GF-D8 (cell line): ENCODE results near the gene GFOD1.
"Not testable (repeated sequence)": the region's sequence is repeated elsewhere in the genome, so short reads cannot be mapped to it uniquely, and the experiment has no call there.

ENCODE experiments used
- DNase-seq: peaks from one replicate; lab custom pipeline; 2025; lab: John Stamatoyannopoulos, UW

Gene GFOD1

DNA sequence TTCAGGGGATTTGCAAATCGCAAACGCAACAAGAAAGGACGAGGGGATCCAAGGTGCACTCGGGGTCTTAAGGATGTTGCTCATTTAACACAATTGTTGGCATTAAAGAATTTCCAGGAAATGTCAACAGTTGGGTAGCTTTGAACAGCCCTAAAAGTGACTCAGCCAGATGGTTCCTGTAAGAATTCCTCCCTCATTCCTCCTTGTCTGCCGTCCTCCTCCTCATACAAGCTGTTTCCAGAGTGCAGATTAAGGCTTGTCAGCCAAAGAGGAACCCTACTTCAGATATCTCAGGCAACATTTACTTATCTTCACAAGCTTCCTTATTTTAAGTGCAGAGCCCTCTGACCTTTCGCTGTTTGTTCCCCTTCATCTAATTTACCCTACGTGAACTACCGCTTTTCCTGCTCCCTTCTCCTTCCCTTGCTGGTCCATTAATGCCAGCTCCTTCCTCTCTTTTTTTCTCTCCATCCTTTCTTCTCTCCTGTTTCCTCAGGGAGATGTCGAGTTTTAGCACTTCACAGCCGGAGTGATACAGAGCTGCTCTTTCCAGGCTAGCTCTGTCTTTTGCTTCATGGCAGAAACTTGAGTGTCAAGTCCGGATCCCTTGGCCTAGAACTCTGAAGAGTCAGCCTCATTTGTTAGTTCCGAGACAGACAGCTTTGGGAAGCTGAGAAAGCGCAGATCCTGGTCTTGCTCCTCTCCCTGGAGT, 132.9 kb downstream of the GFOD1 start:
- peak; percentile 85 for DNase-seq

DNA sequence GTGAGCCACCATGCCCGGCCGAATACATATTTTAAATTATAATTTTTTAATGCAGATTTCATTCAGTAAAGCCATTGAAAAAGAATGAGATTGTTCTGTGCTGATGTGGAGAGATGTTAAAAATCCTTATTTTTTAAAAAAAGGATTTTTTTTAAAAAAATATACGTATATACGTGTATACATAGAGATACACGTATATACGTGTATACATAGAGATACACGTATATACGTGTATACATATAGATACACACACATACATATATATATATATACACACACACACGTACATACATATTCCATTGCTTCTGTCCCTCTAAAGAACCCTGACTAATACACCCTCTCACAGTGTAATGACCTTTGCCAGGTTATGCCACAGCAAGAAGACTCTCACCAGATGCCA, 135.2 kb downstream of the GFOD1 start:
- DNase-seq = no peak

DNA sequence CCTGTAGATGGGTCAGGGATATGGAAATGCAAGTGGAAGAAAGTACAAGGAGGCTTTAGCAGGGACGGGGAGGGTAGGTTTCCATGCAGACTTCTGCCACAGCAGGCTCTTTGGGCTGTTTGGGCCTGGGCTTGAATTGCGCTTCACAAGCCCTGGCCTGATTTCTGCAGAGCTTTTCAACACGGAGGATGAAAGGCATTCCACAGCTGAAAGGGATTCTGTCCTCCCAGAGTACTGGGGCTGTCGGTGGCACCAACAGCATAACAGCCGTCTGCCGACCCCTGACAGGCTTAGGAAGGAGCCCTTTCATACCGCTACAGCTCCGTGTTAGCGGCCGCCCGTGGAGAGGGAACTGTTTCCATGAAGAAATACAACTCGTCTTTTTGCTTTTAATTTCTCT, 136.1 kb downstream of the GFOD1 start:
- DNase-seq = no peak

GRCh38 chr6:13349811-13350506, 137.4 kb downstream of the GFOD1 start:
- DNase-seq = no peak

DNA sequence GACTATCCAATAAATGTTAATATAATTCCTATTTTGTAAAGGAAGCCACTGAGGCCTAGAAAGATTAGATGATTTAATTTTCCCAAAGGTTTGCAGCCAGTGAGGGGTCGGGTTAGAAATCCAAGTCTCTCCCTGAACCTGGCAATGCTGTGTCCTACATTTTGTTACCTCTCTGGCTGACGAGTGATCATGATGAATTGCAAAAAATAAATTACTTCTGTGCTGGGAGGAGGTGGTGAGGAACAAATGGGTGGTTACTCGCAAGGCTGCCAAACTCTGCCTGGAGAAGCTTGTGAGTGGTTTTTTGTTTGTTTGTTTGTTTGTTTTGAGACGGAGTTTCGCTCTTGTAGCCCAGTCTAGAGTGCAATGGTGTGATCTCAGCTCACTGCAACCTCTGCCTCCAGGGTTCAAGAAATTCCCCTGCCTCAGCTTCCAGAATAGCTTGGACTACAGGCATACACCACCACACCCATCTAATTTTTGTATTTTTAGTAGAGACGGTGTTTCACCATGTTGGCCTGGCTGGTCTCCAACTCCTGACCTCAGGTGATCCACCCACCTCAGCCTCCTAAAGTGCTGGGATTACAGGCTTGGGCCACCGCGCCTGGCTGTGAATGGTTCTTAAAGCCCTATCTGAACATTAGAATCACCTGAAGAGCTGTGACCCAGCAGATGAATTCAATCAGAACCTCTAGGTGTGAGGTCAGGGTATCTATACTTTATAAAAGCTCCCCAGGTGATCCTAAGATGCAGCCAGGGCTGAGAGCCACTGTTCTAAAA, 138.9 kb downstream of the GFOD1 start:
- no peak for DNase-seq

DNA sequence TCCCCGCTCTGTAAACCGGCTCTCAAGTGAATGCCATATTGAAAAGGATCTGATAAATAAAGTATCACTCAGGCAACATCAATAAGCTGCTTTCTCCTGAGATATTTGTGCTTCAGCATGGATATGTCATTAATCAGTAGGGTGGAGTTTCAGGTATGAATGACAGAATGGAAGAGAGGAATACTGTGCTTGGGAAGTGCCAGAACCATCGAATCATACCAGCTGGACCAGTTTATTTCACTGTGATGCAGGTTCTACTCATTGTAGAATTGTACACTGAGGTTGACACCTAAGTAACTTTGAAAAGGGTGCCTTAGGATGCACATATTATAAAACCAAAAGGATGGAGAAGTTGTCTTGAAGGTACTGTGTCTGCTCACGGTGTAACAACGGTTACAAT, 141.2 kb downstream of the GFOD1 start:
- no peak for DNase-seq

GRCh38 chr6:13342414-13343019, 144.9 kb downstream of the GFOD1 start:
- DNase-seq = no peak

- DNase-seq = no peak
Observed at GRCh38 chr6:13339863-13340630, 147.4 kb downstream of the GFOD1 start.

DNA sequence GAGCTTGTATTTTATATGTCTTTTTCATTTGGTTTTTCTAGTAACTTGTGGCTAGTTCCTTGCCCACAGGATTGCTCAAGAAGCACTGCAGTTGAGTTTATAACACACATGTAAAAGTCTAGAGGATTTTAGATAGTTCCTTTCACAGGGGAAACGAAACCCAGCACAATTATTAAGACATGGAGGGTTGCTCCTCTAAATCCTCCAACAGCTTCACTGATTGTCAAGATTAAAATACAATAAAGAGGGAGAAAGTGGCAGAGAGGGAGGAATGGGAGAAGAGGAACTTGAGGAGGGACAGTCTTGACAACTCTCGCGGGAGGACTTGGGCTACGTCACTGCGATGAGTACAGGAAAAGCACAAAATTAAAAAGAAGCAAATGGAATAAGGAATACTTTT, 149.4 kb downstream of the GFOD1 start:
- DNase-seq = peak; percentile 85

DNA sequence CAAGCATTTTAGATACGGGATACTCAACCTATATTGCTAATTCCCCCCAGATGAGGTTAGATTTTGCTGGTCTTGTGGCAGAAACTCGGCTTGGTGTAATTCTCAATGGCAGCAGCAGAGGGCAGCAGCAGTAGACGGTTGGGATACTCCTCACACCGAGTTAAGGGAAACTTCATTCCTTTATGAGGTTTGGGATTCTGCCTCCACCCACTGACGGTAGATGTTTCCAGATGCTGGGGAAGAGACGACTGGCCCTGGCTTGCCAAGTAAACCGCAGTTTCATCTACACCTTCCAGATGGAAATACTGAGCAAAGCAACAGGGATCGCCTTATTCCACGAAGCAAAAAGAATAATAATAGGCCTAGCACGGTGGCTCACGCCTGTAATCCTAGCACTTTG, 150.8 kb downstream of the GFOD1 start:
- DNase-seq = peak; percentile 40

DNA sequence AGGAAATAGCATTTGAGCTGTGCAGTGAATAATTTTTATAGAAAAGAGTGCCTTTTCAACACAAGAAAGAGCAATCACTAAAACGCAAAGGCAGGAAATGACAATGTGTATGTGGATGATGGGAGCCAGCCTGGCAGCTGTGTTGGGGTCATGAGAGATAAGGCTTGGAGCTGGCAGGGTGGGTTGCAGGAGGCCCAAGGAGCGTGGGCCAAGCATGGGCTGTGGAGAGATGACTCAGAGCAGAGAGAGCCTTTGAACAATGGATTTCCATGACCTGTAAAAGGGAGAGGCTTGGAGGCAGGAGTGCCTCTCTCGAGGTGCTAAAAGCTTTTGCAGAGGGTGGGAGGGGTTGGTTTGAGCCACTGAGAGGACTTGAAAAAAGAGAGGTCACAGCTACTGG, 152.4 kb downstream of the GFOD1 start:
- DNase-seq = no peak

DNA sequence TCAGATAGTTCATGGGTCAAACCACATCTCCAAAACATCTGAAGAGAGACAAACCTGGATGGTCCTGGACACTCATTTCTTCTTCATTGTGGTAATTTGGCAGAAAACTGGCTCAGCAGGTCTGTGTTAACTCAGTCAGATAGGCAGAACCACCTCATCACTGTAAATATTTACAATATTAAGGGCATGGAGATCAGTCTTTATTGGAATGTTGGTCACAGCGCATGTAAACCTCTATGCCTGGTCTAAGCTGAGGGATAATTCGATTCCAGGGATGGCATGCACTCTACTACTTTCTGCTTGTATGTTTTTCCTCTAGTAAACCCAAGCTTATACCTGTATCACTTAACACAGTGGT, 155.1 kb downstream of the GFOD1 start:
- no peak for DNase-seq

DNA sequence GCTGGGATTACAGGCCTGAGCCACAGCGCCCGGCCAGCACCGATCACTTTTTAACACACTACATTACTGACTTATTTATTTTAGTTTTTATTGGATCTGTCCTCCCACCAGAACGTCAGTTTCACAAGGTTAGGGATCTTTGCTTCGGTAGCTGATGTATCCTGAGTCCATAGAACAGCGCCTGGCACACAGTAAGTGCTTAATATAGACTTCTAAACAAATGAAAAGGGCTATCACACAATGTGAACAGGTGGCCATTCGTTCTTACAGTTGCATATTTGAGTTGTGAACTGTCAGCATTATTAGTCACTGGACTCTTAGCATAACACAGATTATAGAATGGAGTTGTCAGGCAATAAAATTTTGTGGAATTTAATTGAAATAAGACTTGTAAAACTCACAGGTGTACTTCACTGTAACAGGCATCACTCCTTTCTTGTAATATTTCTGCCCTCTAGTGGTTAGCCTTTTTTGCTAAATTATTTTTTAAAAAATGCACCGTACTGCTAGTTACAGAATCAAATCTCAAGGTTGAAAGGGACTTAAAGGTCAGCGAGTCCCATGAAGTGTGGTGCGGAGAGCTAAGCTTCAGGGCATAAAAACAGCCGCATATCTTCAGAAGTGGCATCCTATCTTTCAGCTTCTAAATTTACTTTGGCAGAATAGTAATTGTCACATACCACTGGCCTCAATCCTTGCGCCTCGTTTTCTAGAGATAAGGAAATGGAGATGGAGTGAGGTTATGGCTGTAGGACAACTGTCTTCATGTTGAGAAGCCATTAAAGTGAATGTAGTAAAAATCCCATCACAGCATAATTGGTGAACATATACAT, 155.7 kb downstream of the GFOD1 start:
- DNase-seq = no peak

DNA sequence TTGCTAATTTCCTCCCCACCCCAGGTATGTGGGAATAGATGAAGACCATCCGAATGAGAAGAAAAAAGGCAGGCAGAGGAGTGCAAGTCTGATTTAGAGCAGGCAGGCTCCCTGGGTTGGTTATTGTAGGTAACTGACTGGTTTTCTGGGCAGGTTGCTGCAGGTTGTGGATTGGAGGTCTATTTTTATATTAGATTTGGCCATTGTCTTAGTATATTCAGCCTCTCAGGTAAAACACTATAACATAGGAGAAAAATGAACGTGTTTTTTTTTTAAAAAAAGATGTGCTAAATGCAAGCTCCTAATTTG, 158.6 kb downstream of the GFOD1 start:
- DNase-seq = no peak

DNA sequence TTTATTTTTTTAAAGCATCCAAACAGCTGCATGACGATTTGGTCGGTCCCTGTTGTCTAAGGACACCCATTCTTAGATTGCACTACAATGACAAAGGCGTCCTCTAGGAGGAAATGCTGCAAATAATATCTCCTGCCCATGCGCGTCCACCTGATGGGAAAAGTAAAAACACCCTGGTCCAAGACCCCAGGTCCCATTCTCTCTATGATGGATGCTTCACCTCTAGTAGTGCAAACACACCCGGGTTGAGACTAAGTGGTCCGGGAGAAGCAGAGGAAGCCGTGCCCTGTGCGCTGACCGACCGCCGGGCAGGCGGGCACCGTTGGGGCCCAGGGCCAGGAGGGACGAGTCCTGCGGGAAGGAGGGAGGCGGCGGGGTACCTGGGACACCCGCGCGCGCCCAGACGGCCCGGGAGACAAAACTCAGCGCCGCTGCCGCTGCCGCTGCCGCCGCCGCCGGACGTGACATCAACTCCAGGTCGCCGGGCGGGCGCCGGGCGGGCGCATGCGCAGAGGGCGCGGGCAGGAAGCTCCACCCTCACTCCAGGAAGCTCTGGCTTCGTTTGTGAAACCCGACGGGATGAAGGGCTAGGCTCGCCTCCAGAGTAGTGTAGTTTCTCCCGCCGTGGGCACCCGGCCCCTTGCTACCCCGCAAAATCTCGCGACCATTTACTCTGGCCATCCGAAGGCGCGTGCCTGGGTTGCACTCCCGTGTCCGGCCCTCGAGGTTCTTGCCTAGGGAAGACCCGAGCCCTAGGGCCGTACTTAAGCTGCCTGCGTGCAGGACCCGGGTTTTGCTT, 159.1 kb downstream of the GFOD1 start, which contains the start of gene TBC1D7:
TSS of gene TBC1D7 (minus strand) at position 462 of the 799 bp plus-strand sequence. CDS start 1,639 bp downstream, outside the sequence.
- DNase-seq = peak; percentile 81

DNA sequence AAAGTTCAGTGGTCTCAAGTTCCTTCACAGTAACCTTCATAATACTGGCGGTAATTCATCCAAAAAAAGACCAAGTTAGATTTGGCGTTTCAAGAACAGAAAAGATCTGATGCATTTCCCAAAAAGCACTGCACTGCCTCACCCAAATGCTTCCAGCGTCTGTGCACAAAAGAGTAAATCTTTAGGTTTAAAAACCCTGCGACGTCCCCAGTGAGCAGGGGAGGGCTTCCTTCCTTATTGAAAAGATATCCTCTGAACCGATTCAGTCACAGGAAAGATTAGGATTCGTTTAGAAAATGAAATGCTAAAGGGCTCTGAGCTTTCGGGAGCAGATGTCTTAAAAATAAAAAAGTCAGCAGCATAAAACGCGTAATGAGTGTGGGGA, 159.7 kb downstream of the GFOD1 start:
- DNase-seq = peak; percentile 36

- not testable (repeated sequence) for DNase-seq
Observed at GRCh38 chr6:13326031-13326586, 161.3 kb downstream of the GFOD1 start.

GRCh38 chr6:13319891-13320564, 167.4 kb downstream of the GFOD1 start:
- DNase-seq = no peak

DNA sequence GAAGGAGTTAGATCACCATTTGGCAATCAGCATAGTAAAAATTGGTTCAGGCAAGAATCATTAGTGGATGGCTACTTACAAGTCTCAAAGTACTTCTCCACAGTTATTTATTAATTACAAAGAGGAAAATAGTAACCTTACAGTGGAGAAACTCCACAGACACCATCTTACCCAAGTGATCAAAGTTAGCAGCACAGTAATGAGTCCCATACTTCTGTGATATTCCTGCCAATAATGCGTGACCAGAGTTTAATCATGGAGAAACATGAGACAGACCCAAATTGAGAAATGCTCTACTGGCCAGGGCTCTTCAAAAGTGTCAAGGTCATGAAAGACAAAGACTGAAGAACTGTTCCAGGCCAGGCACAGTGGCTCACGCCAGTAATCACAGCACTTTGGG, 168.6 kb downstream of the GFOD1 start:
- no peak for DNase-seq
